ENCODE results near the gene DNAJC17. TPM values are rescaled to one million over a fixed set of nuclear protein-coding genes. Genes with fewer than 3 reads are reported as not detected.
A peak's percentile ranks its signal among the peaks of the same experiment; 100 is the strongest.

Gene DNAJC17
- total and polyA plus RNA-seq, 2 of the 13 experiments (the other 11 are each of a cell fraction or from before 2014, with no cell fraction given), result 22.2 to 26.5 TPM

GRCh38 chr15:40845511-40846284 is 38.4 kb upstream of the DNAJC17 start:
- in situ Hi-C loops (cut with HindIII; ENCODE audit: extremely low pct_ligation_motif_present, low pct_unique_long_range_greater_than_20kb), result no loop called here
- TF ChIP-seq ARNT (IDR thresholded peaks at IDR 0.05) (no peak), PHF21A (CRISPR knock-in tag; IDR thresholded peaks at IDR 0.05) (0 out of 2 replicates have a peak, but pooled peaks have one; percentile 43), MAFG (CRISPR knock-in tag; IDR thresholded peaks at IDR 0.05) (no peak), ATM (IDR thresholded peaks at IDR 0.05; ENCODE audit: borderline replicate concordance) (no peak), TAF1 (CRISPR knock-in tag; IDR thresholded peaks at IDR 0.05) (no peak), ZNF501 (CRISPR knock-in tag; IDR thresholded peaks at IDR 0.05) (no peak), KDM6A (CRISPR knock-in tag; IDR thresholded peaks at IDR 0.05; ENCODE audit: low read depth) (no peak), ZNF225 (CRISPR knock-in tag; IDR thresholded peaks at IDR 0.05) (no peak), DDIT3 (CRISPR knock-in tag; IDR thresholded peaks at IDR 0.05) (no peak), ETV5 (CRISPR knock-in tag; IDR thresholded peaks at IDR 0.05; ENCODE audit: borderline replicate concordance) (peak; percentile 6; the same call in 1 of the 2 replicates), ZNF615 (CRISPR knock-in tag; IDR thresholded peaks at IDR 0.05; ENCODE audit: borderline replicate concordance) (peak; percentile 34; the same call in 1 of the 2 replicates), TEAD3 (CRISPR knock-in tag; optimal IDR thresholded peaks at IDR 0.05; ENCODE audit: borderline replicate concordance) (peak; percentile 97), ATF1 (CRISPR knock-in tag; IDR thresholded peaks at IDR 0.05) (no peak), ZFP36L2 (CRISPR knock-in tag; IDR thresholded peaks at IDR 0.05) (no peak), ZNF503 (CRISPR knock-in tag; IDR thresholded peaks at IDR 0.05) (no peak)
- TF ChIP-seq, protein P1, sequence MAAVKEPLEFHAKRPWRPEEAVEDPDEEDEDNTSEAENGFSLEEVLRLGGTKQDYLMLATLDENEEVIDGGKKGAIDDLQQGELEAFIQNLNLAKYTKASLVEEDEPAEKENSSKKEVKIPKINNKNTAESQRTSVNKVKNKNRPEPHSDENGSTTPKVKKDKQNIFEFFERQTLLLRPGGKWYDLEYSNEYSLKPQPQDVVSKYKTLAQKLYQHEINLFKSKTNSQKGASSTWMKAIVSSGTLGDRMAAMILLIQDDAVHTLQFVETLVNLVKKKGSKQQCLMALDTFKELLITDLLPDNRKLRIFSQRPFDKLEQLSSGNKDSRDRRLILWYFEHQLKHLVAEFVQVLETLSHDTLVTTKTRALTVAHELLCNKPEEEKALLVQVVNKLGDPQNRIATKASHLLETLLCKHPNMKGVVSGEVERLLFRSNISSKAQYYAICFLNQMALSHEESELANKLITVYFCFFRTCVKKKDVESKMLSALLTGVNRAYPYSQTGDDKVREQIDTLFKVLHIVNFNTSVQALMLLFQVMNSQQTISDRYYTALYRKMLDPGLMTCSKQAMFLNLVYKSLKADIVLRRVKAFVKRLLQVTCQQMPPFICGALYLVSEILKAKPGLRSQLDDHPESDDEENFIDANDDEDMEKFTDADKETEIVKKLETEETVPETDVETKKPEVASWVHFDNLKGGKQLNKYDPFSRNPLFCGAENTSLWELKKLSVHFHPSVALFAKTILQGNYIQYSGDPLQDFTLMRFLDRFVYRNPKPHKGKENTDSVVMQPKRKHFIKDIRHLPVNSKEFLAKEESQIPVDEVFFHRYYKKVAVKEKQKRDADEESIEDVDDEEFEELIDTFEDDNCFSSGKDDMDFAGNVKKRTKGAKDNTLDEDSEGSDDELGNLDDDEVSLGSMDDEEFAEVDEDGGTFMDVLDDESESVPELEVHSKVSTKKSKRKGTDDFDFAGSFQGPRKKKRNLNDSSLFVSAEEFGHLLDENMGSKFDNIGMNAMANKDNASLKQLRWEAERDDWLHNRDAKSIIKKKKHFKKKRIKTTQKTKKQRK (IDR thresholded peaks at IDR 0.05; ENCODE audit: low read length), result no peak
- TF ChIP-seq, protein P2, sequence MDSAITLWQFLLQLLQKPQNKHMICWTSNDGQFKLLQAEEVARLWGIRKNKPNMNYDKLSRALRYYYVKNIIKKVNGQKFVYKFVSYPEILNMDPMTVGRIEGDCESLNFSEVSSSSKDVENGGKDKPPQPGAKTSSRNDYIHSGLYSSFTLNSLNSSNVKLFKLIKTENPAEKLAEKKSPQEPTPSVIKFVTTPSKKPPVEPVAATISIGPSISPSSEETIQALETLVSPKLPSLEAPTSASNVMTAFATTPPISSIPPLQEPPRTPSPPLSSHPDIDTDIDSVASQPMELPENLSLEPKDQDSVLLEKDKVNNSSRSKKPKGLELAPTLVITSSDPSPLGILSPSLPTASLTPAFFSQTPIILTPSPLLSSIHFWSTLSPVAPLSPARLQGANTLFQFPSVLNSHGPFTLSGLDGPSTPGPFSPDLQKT (CRISPR knock-in tag; IDR thresholded peaks at IDR 0.05; ENCODE audit: borderline replicate concordance), result no peak

More at GRCh38 chr15:40845511-40846284, 38.4 kb upstream of the DNAJC17 start:
- DNase-seq (ENCODE audit: low spot score), result peak; percentile 86
- no peak overlapping the region for H2AFZ ChIP-seq (ENCODE audit: low read length)
- CTCF ChIA-PET (ENCODE audit: low intra/inter-chr PET ratio, low total read pairs), result no interaction called here
- intact Hi-C loops (cut with micrococcal nuclease; ENCODE audit: unreplicated experiment), result no loop called here
- no peaks in the 10 kb centered on the region for H3K36me3 ChIP-seq (replicated peaks in 1 of 2; ENCODE audit: control insufficient read depth in 1 of 2, insufficient read depth in 2 of 2, low read length in 2 of 2)
- H3K4me1 ChIP-seq (ENCODE audit: insufficient read depth, low read length), result peaks cover 55% of the 10 kb centered on the region
- H3K79me2 ChIP-seq (ENCODE audit: insufficient read depth, low read length), result no peaks in the 10 kb centered on the region
- peak overlapping the region; percentile 66 for H3K4me2 ChIP-seq (ENCODE audit: low read depth, low read length)
- H3K4me3 ChIP-seq (replicated peaks in 1 of 3; ENCODE audit: insufficient read depth in 1 of 3, low read depth in 2 of 3, low read length in 3 of 3), result peak overlapping the region in 1 of 3 experiments; percentile 21; a peak in 1 of 6 replicates
- peak; percentile 70 for FAIRE-seq
- POLR2A ChIA-PET, result interaction anchor here (1.0 kb wide), 1 partner anchor 13 kb away, joined by 3 read pairs; no protein-coding TSS in a partner anchor
- H3K27me3 ChIP-seq (ENCODE audit: control insufficient read depth in 1 of 2, insufficient read depth in 2 of 2, low read length in 2 of 2), result peaks cover 4 to 17% of the 10 kb centered on the region in 2 experiments; a peak in 3 of 5 replicates
- no peaks in the 10 kb centered on the region for H3K9me3 ChIP-seq (ENCODE audit: low read length)
- H4K20me1 ChIP-seq (ENCODE audit: insufficient read depth, low read length), result no peaks in the 10 kb centered on the region
- BruUV-seq (replicated peaks), result no TSS peak
- no peak overlapping the region for H3K27ac ChIP-seq (ENCODE audit: extremely low read length, insufficient read depth, low read length)
- H3K9ac ChIP-seq (ENCODE audit: insufficient read depth, low read depth, low read length), result no peak overlapping the region
- WGBS (ENCODE audit: low lambda C conversion rate), result 0% methylated on average over 6 of the region's 8 CpGs
- ATAC-seq, result peak; percentile 70

Measured in HepG2 (cell line).